ENCODE data around the gene SPOCD1.

The SPOCD1 gene

GRCh38 chr1:31776032-31776431 lies 39.8 kb downstream of the SPOCD1 start:
- TF ChIP-seq, protein P1, sequence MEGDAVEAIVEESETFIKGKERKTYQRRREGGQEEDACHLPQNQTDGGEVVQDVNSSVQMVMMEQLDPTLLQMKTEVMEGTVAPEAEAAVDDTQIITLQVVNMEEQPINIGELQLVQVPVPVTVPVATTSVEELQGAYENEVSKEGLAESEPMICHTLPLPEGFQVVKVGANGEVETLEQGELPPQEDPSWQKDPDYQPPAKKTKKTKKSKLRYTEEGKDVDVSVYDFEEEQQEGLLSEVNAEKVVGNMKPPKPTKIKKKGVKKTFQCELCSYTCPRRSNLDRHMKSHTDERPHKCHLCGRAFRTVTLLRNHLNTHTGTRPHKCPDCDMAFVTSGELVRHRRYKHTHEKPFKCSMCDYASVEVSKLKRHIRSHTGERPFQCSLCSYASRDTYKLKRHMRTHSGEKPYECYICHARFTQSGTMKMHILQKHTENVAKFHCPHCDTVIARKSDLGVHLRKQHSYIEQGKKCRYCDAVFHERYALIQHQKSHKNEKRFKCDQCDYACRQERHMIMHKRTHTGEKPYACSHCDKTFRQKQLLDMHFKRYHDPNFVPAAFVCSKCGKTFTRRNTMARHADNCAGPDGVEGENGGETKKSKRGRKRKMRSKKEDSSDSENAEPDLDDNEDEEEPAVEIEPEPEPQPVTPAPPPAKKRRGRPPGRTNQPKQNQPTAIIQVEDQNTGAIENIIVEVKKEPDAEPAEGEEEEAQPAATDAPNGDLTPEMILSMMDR (IDR thresholded peaks at IDR 0.05; ENCODE audit: low read depth, low read length): no peak
- DNase-seq (ENCODE audit: low read depth in 2 of 2): no peak
- no peak overlapping the region for H3K4me3 ChIP-seq (replicated peaks in 1 of 2; ENCODE audit: low read depth in 2 of 2, low read length in 2 of 2)

GRCh38 chr1:31775210-31775999 lies 40.4 kb downstream of the SPOCD1 start:
- no peak overlapping the region for H3K4me3 ChIP-seq (replicated peaks in 1 of 2; ENCODE audit: low read depth in 2 of 2, low read length in 2 of 2)
- TF ChIP-seq, protein P1 (IDR thresholded peaks at IDR 0.05; ENCODE audit: low read depth, low read length): no peak
- peak in 1 of 2 donors; percentile 42 for DNase-seq (ENCODE audit: low read depth in 2 of 2)

GRCh38 chr1:31774495-31774894 lies 41.3 kb downstream of the SPOCD1 start:
- TF ChIP-seq, protein P1 (IDR thresholded peaks at IDR 0.05; ENCODE audit: low read depth, low read length): no peak
- no peak for DNase-seq (ENCODE audit: low read depth in 2 of 2)
- H3K4me3 ChIP-seq (replicated peaks in 1 of 2; ENCODE audit: low read depth in 2 of 2, low read length in 2 of 2): no peak overlapping the region

- no peak overlapping the region for H3K4me3 ChIP-seq (replicated peaks in 1 of 2; ENCODE audit: low read depth in 2 of 2, low read length in 2 of 2)
- DNase-seq (ENCODE audit: low read depth in 2 of 2): no peak
- TF ChIP-seq, protein P1 (IDR thresholded peaks at IDR 0.05; ENCODE audit: low read depth, low read length): no peak
Measured at GRCh38 chr1:31773861-31774260, 42.0 kb downstream of the SPOCD1 start.

GRCh38 chr1:31772669-31773248 lies 43.1 kb downstream of the SPOCD1 start:
- peak overlapping the region in 1 of 2 donors; percentile 7 for H3K4me3 ChIP-seq (replicated peaks in 1 of 2; ENCODE audit: low read depth in 2 of 2, low read length in 2 of 2)
- no peak for DNase-seq (ENCODE audit: low read depth in 2 of 2)
- TF ChIP-seq, protein P1 (IDR thresholded peaks at IDR 0.05; ENCODE audit: low read depth, low read length): no peak

GRCh38 chr1:31771891-31772668 lies 43.7 kb downstream of the SPOCD1 start:
- TF ChIP-seq, protein P1 (IDR thresholded peaks at IDR 0.05; ENCODE audit: low read depth, low read length): no peak
- no peak for DNase-seq (ENCODE audit: low read depth in 2 of 2)
- peak overlapping the region in 1 of 2 donors; percentile 7 for H3K4me3 ChIP-seq (replicated peaks in 1 of 2; ENCODE audit: low read depth in 2 of 2, low read length in 2 of 2)

All from cardiac fibroblast (primary cell).